Stimulated activated CD8-positive, alpha-beta memory T cell treated with anti-CD3 and anti-CD28 coated beads, Interleukin-7, amount 100 ng/mL, for 4 hours (primary cell): Measurements from ENCODE around the gene CHST8.

Experiments
- DNase-seq, 2 donors: peaks; one replicate each; pipeline ENCODE4 v3.0.0-alpha.2; 2020; ENCODE audit warnings: low read depth in 2 of 2

Gene CHST8

DNA sequence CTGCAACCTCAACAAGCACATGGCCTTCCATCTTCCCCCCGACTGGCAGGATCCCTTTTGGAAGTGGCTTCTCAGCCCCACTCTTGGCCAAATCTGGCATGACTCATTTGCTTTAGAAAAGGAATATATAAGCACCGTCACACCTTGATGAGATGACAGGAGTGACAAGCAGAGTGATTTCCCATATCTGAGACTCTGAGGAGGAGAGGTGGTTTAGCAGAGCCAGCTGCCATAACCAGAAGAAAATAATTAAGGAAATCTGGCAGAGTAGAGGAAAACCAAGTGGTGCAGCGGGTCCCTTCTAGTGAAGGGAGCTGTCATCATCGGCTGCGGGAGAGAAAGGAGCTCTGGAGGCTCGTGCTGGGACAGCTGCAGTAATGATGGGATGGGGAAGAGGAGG lies 147.5 kb downstream of the CHST8 start:
- no peak for DNase-seq

DNA sequence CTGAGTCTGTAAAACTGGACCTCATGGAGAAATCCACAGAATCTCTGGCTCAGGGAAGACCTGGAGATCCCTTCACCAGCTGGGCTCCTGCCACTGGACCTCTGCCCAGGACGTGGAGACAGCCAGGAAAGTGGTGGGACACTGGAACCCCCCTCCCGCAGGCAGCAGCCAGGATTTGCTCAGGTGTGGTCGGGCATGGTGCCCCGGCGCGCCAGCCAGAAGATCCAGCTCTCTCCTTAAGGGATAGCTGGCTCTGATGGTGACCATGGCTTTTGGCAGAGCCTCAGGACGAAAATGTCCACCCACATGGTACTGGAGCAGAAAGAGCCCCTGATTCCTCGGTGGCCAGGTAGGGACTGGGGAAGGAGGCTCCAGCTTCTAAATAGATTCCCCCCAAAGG lies 148.4 kb downstream of the CHST8 start:
- DNase-seq = no peak

DNA sequence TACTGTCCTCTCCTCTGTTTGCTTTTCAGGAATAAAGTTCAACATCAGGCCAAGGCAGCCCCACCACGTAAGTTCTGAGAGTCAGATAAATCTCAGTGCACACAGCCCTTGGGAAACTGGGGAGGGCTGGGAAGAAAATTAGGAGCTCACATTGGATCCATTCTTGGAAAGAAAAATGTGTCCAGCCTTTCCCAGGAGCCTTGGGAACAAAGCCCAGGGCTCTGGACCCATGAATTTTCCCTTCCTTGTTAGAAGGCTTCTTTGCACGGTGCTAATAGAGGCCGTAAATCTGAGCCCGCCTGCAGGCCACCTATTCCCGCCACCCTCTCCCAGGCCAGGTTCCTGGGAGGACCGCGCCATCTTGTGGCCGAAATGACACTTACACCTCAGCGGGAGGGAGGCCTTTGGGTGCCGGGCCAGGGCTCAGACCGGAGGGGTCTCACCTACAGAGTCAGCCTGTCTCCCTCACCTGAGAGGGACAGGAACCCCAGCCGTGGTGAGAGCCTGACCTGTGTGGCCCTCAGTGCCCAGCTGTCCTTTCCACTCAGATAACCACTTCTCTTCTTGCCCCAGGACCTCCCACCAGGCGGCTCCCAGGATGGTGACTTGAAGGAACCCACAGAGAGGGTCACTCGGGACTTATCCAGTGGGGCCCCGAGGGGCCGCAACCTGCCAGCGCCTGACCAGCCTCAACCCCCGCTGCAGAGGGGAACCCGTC lies 149.8 kb downstream of the CHST8 start:
- peak; percentile 16 to 21 for DNase-seq

DNA sequence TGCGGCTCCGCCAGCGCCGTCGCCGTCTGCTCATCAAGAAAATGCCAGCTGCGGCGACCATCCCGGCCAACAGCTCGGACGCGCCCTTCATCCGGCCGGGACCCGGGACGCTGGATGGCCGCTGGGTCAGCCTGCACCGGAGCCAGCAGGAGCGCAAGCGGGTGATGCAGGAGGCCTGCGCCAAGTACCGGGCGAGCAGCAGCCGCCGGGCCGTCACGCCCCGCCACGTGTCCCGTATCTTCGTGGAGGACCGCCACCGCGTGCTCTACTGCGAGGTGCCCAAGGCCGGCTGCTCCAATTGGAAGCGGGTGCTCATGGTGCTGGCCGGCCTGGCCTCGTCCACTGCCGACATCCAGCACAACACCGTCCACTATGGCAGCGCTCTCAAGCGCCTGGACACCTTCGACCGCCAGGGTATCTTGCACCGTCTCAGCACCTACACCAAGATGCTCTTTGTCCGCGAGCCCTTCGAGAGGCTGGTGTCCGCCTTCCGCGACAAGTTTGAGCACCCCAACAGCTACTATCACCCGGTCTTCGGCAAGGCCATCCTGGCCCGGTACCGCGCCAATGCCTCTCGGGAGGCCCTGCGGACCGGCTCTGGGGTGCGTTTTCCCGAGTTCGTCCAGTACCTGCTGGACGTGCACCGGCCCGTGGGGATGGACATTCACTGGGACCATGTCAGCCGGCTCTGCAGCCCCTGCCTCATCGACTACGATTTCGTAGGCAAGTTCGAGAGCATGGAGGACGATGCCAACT lies 150.5 kb downstream of the CHST8 start:
- DNase-seq = no peak

DNA sequence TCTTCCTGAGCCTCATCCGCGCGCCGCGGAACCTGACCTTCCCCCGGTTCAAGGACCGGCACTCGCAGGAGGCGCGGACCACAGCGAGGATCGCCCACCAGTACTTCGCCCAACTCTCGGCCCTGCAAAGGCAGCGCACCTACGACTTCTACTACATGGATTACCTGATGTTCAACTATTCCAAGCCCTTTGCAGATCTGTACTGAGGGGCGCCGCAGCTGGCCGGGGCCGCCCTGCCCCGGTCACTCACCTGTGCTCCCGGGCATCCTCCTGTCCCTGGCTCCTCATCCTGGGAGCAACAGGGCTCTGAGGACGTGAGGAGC lies 151.1 kb downstream of the CHST8 start:
- DNase-seq = no peak

DNA sequence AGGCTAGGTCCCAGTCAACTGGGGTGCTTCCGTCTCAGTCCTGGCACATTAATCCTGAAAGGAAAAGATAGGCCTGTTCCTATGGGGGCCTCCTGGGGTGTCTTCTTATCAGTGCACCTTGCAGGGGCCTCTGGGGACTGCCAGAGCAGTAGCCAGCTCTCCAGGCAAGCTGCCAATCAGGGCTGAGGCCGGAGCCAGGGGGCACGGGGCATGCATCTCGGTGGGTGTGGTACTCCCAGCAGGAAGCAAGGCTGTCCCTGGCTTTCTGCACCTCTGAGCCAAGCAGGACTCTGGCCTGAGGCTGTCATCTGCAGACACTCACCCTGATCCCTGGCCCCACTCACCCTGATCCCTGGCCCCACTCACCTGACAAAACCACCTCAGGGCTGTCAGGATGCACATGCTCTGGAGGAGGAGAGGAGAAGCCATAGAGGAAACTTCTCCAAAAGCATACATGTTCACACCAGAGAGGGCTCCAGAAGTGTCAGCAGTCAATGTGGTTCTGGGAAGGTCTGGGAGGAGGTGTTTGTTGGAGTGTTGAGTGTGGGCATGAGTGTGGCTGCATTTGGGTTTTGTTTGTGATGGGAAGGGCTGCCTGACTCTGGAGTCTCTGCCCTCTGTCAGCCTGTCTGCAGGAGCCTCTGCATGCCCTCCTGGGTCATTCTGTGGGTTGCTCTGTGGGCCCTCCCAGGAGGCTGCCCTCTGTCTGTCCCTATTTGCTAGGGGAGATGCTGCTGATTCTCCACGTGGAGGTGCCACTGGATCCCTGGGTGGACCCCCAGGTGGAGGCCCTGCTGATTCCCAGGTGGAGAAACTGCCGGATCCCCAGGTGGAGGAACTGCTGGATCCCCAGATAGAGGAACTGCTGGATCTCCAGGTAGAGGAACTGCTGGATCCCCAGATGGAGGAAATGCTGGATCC lies 152.2 kb downstream of the CHST8 start:
- DNase-seq = no peak

DNA sequence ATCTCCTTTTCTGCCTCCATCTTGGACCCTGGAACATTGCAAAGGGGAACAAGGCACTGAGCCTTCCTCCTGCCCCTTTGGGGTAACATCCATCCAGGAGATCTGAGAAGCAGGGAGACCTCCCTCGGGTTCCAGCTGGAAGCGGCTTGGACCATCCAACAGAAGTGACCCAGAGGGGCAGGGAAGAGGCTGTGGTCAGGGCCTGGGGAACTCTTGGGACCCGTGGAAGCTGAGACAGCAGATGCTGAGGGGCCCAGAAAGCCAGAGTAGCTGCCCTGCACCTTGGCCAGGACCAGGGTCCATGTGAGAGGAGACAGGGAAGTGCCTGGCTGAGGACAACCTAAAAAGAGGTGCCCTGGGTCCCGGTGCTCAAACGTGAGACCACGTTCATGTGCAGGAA lies 153.0 kb downstream of the CHST8 start:
- DNase-seq = no peak

DNA sequence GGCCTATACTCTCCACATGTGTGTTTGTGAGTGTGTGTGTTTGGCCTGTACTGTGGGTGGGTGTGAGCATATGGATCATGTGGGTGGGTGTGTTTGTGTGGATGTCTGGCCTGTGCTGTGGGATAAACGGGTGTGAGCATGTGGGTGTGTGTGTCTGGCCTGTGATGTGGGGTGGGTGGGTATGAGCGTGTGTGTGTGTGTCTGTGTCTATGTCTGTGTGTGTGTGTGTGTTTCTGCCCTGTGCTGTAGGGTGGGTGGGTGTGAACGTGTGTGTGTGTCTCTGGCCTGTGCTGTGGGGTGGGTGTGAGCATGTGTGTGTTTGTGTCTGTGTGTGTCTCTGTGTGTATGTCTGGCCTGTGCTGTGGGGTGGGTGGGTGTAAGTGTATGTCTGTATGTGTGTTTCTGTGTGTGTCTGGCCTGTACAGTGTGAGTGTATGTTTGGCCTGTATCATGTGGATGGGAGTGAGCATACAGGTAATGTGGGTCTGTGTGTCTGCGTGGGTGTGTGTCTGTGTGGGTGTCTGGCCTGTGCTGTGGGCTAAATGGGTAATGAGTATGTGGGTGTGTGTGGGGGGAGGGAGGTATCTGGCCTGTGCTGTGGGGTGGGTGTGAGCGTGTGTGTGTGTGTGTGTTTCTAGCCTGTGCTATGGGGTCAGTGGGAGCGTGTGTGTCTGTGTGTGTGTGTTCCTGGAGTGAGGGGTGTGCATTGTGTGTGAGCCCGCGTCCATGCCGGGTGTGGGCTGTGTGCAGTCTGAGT lies 154.2 kb downstream of the CHST8 start:
- no peak for DNase-seq

DNA sequence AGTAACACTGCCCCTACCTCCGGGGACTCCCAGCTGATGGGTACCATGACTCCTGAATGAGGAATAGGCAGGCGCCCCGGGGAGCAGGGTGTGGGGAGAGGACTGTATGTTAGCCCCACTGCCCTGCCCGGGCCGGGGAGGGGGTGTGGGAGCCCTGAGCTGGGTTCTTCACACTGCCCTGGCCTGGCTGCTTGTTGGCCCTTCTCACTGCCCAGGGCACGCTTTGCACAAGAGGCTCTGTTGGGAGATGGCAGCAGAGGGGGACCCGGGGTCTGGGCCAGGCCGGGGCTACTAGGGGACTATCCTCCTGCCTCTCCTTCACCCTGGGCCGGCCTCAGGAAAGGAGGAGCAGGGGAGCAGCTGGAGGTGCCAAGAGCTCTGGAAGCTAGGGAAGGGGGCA lies 155.6 kb downstream of the CHST8 start:
- DNase-seq = no peak

DNA sequence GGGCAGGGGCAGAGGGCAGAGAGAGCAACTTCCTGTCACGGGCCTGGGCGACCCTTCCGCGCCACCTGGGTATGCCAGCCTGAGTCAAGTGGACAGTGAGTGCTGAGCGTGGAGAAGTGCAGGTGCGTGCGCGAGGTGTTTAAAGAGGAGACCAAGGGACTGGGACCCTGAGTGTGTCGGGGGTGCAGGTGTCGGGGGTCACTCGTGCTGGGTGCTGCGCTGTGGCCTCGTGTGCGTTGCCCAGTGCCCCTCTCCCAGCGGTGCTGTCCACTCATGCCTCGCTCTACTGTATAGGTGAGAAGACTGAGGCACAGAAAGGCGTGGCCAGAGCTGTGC lies 156.0 kb downstream of the CHST8 start:
- no peak for DNase-seq

DNA sequence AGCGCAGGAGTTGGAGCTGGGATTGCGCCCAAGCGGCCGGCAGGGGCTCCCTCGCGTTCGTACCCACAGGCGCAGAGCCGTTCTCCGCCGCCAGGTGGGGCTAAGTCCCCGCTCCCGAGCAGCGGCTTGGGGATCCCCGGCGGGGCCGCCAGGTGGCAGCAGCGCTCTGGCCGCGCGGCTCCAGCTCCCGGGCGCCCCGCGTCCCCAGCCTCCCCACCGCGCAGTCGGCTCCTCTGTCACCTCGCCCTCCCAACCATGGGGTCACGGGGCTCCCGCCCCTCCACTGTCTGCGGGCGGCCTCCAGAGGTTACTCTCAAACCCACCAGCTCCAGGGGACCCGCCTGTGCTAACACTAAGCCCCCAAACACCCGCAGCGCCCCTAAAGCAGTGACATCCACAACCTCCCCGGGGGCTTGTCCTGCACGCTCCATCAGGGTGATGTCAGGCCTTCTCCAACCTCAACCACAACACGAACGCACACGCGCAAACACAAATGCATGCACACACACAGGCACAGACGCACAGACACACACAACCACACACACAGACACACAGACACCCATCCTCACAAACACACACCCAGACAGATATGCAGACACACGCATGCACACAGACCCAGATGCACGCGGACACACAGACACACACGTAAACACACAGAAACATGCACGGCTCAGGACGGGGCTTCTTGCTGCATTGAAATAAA lies 156.5 kb downstream of the CHST8 start:
- DNase-seq = peak; percentile 50 to 66

DNA sequence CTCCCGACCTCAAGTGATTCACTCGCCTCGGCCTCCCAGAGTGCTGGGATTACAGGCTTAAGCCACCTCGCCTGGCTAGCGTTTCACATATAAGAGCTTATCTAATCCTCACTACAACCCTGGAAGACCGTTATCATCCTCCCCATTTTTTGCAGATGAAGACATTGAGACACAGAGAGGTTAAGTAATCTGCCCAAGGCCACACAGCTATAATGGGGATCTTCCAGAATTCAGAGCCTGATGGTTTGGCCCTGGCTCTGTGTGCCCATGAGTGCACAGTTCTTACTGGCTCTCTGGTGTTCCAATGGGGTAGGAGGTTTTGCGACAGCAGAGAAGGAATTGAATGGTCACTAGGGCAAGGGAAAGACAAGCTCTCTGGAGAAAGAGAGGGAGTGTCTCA lies 158.1 kb downstream of the CHST8 start:
- DNase-seq = no peak

DNA sequence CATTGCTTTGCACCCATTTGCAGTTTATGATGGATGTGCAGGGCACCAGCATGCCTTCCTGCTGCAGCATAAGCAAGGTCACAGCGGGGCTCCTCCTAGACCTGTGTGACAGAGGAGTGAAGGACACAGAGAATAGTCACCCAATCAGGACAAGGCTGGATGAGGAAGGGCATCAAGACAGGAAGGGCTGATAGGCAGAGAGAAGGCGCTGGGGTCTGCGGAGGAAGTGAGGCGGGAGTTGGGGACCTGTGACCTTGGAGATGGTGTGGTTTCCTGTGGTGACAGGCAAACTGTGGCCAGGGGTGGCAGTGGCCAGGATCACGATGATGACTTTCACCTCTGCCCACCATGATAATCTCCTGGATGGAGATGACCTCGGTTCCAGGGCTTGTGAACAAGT lies 158.5 kb downstream of the CHST8 start:
- DNase-seq = no peak

DNA sequence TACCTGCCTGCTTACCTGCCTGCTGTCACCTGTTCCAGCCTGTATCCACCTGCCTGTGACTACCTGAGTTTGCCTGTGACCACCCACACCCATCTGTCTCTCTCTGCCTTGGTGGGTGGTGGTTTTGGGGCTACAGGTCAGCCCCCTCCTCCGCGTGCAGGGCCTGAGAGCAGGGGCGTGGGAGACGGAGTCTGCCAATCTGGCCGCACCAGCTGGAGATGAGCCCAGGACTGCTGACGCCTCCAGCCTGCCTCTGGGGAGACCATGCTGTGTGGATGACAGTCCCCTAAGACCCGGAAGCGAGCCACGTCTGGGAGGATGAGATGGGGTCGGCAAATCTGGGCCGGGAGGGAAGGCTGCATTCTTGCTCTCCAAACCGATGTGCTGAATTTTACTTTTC lies 159.0 kb downstream of the CHST8 start:
- DNase-seq = no peak

DNA sequence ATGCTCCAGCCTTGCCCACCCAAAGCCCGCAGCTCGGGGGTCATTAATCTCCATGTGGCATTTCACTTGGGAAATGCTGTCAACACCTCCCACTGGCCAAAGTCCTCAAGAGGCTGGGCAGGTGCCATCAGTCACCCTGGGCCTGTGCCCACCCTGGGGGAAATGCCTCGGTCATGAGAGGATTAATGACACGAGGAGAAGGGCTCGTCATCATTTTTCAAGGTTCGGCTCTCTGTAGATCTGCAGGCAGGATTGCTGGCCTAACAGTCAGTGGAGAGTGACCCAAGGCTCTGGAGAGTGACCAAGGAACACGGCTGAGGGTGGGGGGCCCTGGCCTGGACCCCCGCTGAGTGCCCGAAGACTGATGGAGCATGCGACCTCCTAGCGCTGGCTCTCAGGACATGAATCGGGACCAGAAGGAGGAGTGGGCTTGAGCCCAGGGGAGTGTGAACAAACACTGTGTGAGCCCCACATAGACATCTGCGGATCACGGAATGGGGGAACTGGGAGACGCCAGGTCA lies 159.7 kb downstream of the CHST8 start:
- DNase-seq = no peak

DNA sequence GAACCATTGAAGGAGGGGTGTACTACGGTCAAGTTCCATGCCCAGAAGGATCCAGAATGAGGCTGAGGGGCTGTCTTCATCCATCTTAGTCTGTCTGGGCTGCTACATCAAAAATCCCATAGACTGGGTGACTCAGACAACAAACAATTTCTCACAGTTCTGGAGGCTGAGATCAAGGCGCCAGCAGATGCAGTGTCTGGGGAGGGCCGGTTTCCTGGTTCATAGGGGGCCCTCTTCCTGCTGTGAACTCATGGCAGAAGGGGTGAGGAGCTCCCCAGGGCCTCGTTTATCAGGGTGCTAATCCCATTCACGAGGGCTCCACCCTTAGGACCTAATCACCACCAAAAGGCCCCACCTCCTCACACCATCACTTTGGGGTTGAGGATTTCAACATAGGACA lies 160.2 kb downstream of the CHST8 start:
- no peak for DNase-seq

DNA sequence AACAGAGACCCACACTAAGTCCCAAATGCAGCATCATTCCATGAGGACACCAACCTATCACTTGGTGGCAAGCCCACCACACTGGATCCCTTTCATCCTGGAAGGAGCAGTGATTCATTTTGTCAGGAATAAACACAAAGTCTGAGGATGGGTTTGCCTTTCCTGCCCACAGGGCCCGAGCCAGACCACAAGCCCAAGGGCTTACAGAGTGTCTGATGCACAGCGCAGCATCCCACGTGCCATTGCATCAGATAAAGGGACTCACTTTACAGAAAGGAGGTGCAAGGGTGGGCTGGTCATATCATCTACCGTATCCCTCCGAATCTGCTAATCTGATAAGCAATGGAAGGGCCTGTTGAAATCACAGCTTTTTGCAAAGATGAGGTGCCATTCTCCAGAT lies 162.7 kb downstream of the CHST8 start:
- DNase-seq = no peak

DNA sequence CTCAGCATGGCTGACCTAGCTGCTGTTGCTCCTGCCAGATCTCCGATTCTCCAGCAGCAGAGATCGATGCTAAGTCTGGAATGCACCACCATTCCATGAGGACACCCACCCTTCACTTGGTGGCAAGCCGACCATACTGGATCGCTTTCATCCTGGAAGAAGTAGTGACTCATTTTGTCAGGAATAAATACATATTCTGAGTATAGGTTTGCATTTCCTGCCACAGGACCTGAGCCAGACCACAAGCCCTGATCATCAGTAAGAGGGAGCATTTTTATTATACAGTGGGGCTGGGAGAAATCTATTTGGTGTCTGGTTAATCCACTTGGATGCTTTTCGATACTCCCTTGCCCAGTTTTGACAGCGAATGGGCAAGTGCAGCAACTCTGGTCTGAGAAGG lies 164.0 kb downstream of the CHST8 start:
- no peak for DNase-seq

DNA sequence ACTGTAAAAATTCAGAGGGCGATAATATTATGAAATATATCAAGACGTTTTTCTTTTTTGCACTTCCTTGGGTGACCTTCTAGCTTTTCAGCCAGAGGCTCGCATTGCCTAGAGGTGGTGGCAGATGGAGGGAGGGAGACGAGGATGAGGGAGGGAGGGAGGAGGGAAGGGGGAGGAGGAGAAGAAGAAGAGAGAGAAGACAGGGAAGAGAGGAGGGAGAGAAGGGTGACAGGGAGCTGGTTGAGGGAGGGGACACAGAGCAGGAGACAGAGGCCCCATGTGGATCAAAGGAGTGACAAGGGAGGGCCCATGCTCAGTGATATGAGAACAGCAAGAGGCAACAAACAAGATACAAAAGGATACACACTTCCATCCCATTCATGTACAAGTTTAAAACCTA lies 166.9 kb downstream of the CHST8 start:
- DNase-seq = no peak

DNA sequence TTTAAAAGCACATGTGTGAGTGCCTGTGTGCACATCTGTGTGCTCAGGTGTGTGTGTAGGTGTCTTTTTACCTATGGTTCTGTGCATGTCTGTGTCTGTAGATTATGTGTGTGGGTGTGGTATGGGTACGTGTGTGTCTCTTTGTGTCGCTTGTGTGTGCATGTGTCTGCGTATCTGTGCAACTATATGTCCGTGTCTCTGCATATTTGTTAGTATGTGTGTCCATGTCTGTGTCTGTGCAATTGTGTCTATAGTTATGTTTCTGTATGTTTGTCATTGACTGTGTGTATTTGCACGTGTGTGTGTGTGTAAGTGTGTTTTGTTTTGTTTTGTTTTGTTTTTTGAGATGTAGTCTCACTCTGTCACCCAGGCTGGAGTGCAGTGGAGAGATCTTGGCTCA lies 167.6 kb downstream of the CHST8 start:
- no peak for DNase-seq

DNA sequence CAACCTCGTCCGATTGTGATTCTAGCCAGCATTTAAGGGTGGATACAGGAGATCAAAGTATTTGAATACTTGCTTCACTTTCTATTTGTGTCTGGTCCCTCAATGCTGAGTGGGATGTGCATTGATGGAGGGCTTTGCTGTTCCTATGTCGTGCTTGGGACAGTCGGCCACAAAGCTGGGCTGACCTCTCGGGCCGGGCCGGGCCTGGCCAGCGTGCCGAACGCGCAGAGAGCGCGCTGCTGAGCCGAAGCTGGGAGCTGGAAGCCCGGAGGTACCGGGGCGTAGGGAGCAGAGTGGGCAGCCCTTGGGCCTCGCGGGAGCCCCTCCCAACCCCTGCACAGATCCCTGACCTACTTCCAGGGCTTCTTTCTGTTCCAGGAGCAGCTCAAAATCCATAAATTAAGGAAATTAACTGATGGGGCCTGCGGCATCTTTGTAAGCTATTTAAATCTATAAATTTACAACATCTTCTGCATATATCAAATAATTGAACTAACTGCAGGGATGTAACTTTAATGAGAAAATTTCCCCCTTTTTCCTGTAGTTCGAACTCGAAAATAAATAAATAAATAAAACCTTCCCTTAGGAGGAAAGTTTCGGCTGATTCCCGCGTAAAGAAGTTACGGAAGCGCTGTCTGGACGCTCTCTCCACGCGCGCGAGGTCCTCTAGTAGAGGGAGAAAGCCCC lies 173.1 kb downstream of the CHST8 start:
- DNase-seq = no peak
